Stimulated activated memory B cell treated with anti-CD40 and anti-IgM and Interleukin-4, amounts not matched to agents 10 μg/mL and 1 μg/mL and 100 μg/mL, for 72 hours (primary cell): ENCODE data around the gene ARHGAP8.

ENCODE experiments used
- ATAC-seq: fragments of 150-1000 bp; cut with Tn5 transposase; 2 replicates; pipeline ENCODE4 v1.10.0; 2021
- H3K27ac Mint-ChIP-seq: one replicate; pipeline ENCODE4 v1.8.0; 2022; ENCODE audit warnings: mild to moderate bottlenecking, mixed read lengths
- H3K27me3 Mint-ChIP-seq: one replicate; pipeline ENCODE4 v1.8.0; 2022; ENCODE audit warnings: mixed read lengths
- H3K36me3 Mint-ChIP-seq: one replicate; pipeline ENCODE4 v1.8.0; 2022; ENCODE audit warnings: mixed read lengths
- H3K4me1 Mint-ChIP-seq: one replicate; pipeline ENCODE4 v1.8.0; 2022; ENCODE audit warnings: mixed read lengths
- H3K4me3 Mint-ChIP-seq: one replicate; pipeline ENCODE4 v1.8.0; 2022; ENCODE audit warnings: mild to moderate bottlenecking, moderate library complexity, mixed read lengths
- H3K9me3 Mint-ChIP-seq: one replicate; pipeline ENCODE4 v1.8.0; 2022; ENCODE audit warnings: mixed read lengths

Gene ARHGAP8

GRCh38 chr22:44718418-44718817 lies 34.0 kb upstream of the ARHGAP8 start:
- peak; percentile 70 for ATAC-seq
- Mint-ChIP-seq H3K36me3 (no peaks in the 10 kb centered on the region), H3K4me1 (peaks cover 37% of the 10 kb centered on the region), H3K4me3 (no peak overlapping the region), H3K27me3 (no peaks in the 10 kb centered on the region), H3K27ac (peak overlapping the region; percentile 10), H3K9me3 (no peaks in the 10 kb centered on the region)

- peaks cover 5% of the 10 kb centered on the region for H3K36me3 Mint-ChIP-seq
- no peak overlapping the region for H3K4me3 Mint-ChIP-seq
- H3K4me1 Mint-ChIP-seq: peaks cover 37% of the 10 kb centered on the region
- no peaks in the 10 kb centered on the region for H3K27me3 Mint-ChIP-seq
- ATAC-seq: no peak
- peak overlapping the region; percentile 12 for H3K27ac Mint-ChIP-seq
- no peaks in the 10 kb centered on the region for H3K9me3 Mint-ChIP-seq
Observed at GRCh38 chr22:44719586-44720368, 32.6 kb upstream of the ARHGAP8 start.

- H3K9me3 Mint-ChIP-seq: no peaks in the 10 kb centered on the region
- H3K27me3 Mint-ChIP-seq: no peaks in the 10 kb centered on the region
- no peak for ATAC-seq
- no peak overlapping the region for H3K4me3 Mint-ChIP-seq
- H3K27ac Mint-ChIP-seq: no peak overlapping the region
- peaks cover 16% of the 10 kb centered on the region for H3K36me3 Mint-ChIP-seq
- peaks cover 37% of the 10 kb centered on the region for H3K4me1 Mint-ChIP-seq
Observed at GRCh38 chr22:44721213-44721612, 31.2 kb upstream of the ARHGAP8 start.

GRCh38 chr22:44722611-44723010 lies 29.8 kb upstream of the ARHGAP8 start:
- no peak for ATAC-seq
- H3K4me3 Mint-ChIP-seq: no peak overlapping the region
- peaks cover 16% of the 10 kb centered on the region for H3K36me3 Mint-ChIP-seq
- no peak overlapping the region for H3K27ac Mint-ChIP-seq
- peaks cover 34% of the 10 kb centered on the region for H3K4me1 Mint-ChIP-seq
- H3K9me3 Mint-ChIP-seq: no peaks in the 10 kb centered on the region
- no peaks in the 10 kb centered on the region for H3K27me3 Mint-ChIP-seq

- Mint-ChIP-seq H3K4me3 (no peak overlapping the region), H3K36me3 (peaks cover 16% of the 10 kb centered on the region), H3K27ac (no peak overlapping the region), H3K27me3 (no peaks in the 10 kb centered on the region), H3K9me3 (no peaks in the 10 kb centered on the region), H3K4me1 (peaks cover 22% of the 10 kb centered on the region)
- no peak for ATAC-seq
Observed at GRCh38 chr22:44723801-44724200, 28.6 kb upstream of the ARHGAP8 start.

- peaks cover 16% of the 10 kb centered on the region for H3K36me3 Mint-ChIP-seq
Observed at GRCh38 chr22:44724416-44724815, 28.0 kb upstream of the ARHGAP8 start.

GRCh38 chr22:44724859-44725258 lies 27.5 kb upstream of the ARHGAP8 start:
- H3K4me1 Mint-ChIP-seq: peaks cover 11% of the 10 kb centered on the region
- no peaks in the 10 kb centered on the region for H3K27me3 Mint-ChIP-seq
- no peak overlapping the region for H3K27ac Mint-ChIP-seq
- no peaks in the 10 kb centered on the region for H3K9me3 Mint-ChIP-seq
- no peak for ATAC-seq
- peaks cover 16% of the 10 kb centered on the region for H3K36me3 Mint-ChIP-seq
- no peak overlapping the region for H3K4me3 Mint-ChIP-seq

More at GRCh38 chr22:44724416-44724815, 28.0 kb upstream of the ARHGAP8 start:
- Mint-ChIP-seq H3K27ac (no peak overlapping the region), H3K9me3 (no peaks in the 10 kb centered on the region), H3K27me3 (no peaks in the 10 kb centered on the region), H3K4me3 (no peak overlapping the region), H3K4me1 (peaks cover 16% of the 10 kb centered on the region)
- ATAC-seq: no peak

- peaks cover 16% of the 10 kb centered on the region for H3K36me3 Mint-ChIP-seq
- no peak for ATAC-seq
Observed at GRCh38 chr22:44726439-44726838, 25.9 kb upstream of the ARHGAP8 start.

GRCh38 chr22:44727148-44727547 lies 25.2 kb upstream of the ARHGAP8 start:
- Mint-ChIP-seq H3K27me3 (no peaks in the 10 kb centered on the region), H3K36me3 (peaks cover 16% of the 10 kb centered on the region), H3K27ac (no peak overlapping the region), H3K4me3 (no peak overlapping the region), H3K9me3 (no peaks in the 10 kb centered on the region), H3K4me1 (no peaks in the 10 kb centered on the region)
- ATAC-seq: no peak

More at GRCh38 chr22:44726439-44726838, 25.9 kb upstream of the ARHGAP8 start:
- Mint-ChIP-seq H3K27ac (no peak overlapping the region), H3K4me3 (no peak overlapping the region), H3K4me1 (no peaks in the 10 kb centered on the region), H3K27me3 (no peaks in the 10 kb centered on the region), H3K9me3 (no peaks in the 10 kb centered on the region)

- Mint-ChIP-seq H3K9me3 (peaks cover 2% of the 10 kb centered on the region), H3K36me3 (peaks cover 16% of the 10 kb centered on the region)
Observed at GRCh38 chr22:44727709-44728108, 24.7 kb upstream of the ARHGAP8 start.

GRCh38 chr22:44728761-44729324 lies 23.5 kb upstream of the ARHGAP8 start:
- no peak for ATAC-seq
- no peak overlapping the region for H3K4me3 Mint-ChIP-seq
- no peaks in the 10 kb centered on the region for H3K4me1 Mint-ChIP-seq
- no peak overlapping the region for H3K27ac Mint-ChIP-seq
- H3K27me3 Mint-ChIP-seq: no peaks in the 10 kb centered on the region
- peaks cover 3% of the 10 kb centered on the region for H3K9me3 Mint-ChIP-seq
- peaks cover 16% of the 10 kb centered on the region for H3K36me3 Mint-ChIP-seq

More at GRCh38 chr22:44727709-44728108, 24.7 kb upstream of the ARHGAP8 start:
- Mint-ChIP-seq H3K27me3 (no peaks in the 10 kb centered on the region), H3K27ac (no peak overlapping the region), H3K4me1 (no peaks in the 10 kb centered on the region), H3K4me3 (no peak overlapping the region)
- ATAC-seq: no peak

- peak; percentile 46 for ATAC-seq
- H3K27me3 Mint-ChIP-seq: no peaks in the 10 kb centered on the region
- no peaks in the 10 kb centered on the region for H3K4me1 Mint-ChIP-seq
- no peak overlapping the region for H3K27ac Mint-ChIP-seq
- peaks cover 13% of the 10 kb centered on the region for H3K36me3 Mint-ChIP-seq
- H3K4me3 Mint-ChIP-seq: no peak overlapping the region
- H3K9me3 Mint-ChIP-seq: peaks cover 3% of the 10 kb centered on the region
Observed at GRCh38 chr22:44729391-44730021, 22.9 kb upstream of the ARHGAP8 start.

GRCh38 chr22:44730022-44730393 lies 22.4 kb upstream of the ARHGAP8 start:
- Mint-ChIP-seq H3K27ac (no peak overlapping the region), H3K27me3 (no peaks in the 10 kb centered on the region), H3K4me1 (no peaks in the 10 kb centered on the region), H3K36me3 (peaks cover 9% of the 10 kb centered on the region), H3K9me3 (peaks cover 3% of the 10 kb centered on the region), H3K4me3 (no peak overlapping the region)
- ATAC-seq: no peak

- Mint-ChIP-seq H3K4me3 (no peak overlapping the region), H3K27me3 (no peaks in the 10 kb centered on the region), H3K27ac (no peak overlapping the region), H3K36me3 (peaks cover 5% of the 10 kb centered on the region), H3K4me1 (peaks cover 3% of the 10 kb centered on the region), H3K9me3 (peaks cover 3% of the 10 kb centered on the region)
- ATAC-seq: no peak
Observed at GRCh38 chr22:44730490-44731356, 21.7 kb upstream of the ARHGAP8 start.

GRCh38 chr22:44731357-44731970 lies 20.9 kb upstream of the ARHGAP8 start:
- peaks cover 9% of the 10 kb centered on the region for H3K4me1 Mint-ChIP-seq
- H3K27ac Mint-ChIP-seq: no peak overlapping the region
- H3K36me3 Mint-ChIP-seq: no peaks in the 10 kb centered on the region
- H3K9me3 Mint-ChIP-seq: peaks cover 3% of the 10 kb centered on the region
- ATAC-seq: no peak
- no peaks in the 10 kb centered on the region for H3K27me3 Mint-ChIP-seq
- no peak overlapping the region for H3K4me3 Mint-ChIP-seq
